Measurements from ENCODE around the gene VWA8. TPM values are rescaled to one million over a fixed set of nuclear protein-coding genes. Genes with fewer than 3 reads are reported as not detected.

VWA8 gene
- total RNA-seq, 1 donor, result 33.2 TPM

GRCh38 chr13:41666644-41667043 lies 294.3 kb downstream of the VWA8 start:
- DNase-seq (ENCODE audit: low read depth), result no peak
- no peak for TF ChIP-seq CTCF (IDR thresholded peaks at IDR 0.05; ENCODE audit: insufficient read depth, low read depth, low read length)
- no peak overlapping the region for H3K4me3 ChIP-seq (ENCODE audit: low read depth, low read length)

GRCh38 chr13:41660411-41660810 lies 300.5 kb downstream of the VWA8 start:
- no peak for TF ChIP-seq CTCF (IDR thresholded peaks at IDR 0.05; ENCODE audit: insufficient read depth, low read depth, low read length)
- DNase-seq (ENCODE audit: low read depth), result no peak

GRCh38 chr13:41658057-41658661 lies 302.8 kb downstream of the VWA8 start:
- TF ChIP-seq CTCF (IDR thresholded peaks at IDR 0.05; ENCODE audit: insufficient read depth, low read depth, low read length), result no peak
- peak; percentile 77 for DNase-seq (ENCODE audit: low read depth)
- no peak overlapping the region for H3K4me3 ChIP-seq (ENCODE audit: low read depth, low read length)

More at GRCh38 chr13:41660411-41660810, 300.5 kb downstream of the VWA8 start:
- no peak overlapping the region for H3K4me3 ChIP-seq (ENCODE audit: low read depth, low read length)

GRCh38 chr13:41655997-41656396 lies 304.9 kb downstream of the VWA8 start:
- no peak for DNase-seq (ENCODE audit: low read depth)
- no peak overlapping the region for H3K4me3 ChIP-seq (ENCODE audit: low read depth, low read length)
- TF ChIP-seq CTCF (IDR thresholded peaks at IDR 0.05; ENCODE audit: insufficient read depth, low read depth, low read length), result no peak

GRCh38 chr13:41654796-41655195 lies 306.1 kb downstream of the VWA8 start:
- no peak for TF ChIP-seq CTCF (IDR thresholded peaks at IDR 0.05; ENCODE audit: insufficient read depth, low read depth, low read length)
- DNase-seq (ENCODE audit: low read depth), result no peak

GRCh38 chr13:41652735-41653361 lies 308.1 kb downstream of the VWA8 start:
- H3K4me3 ChIP-seq (ENCODE audit: low read depth, low read length), result no peak overlapping the region
- peak; percentile 64 for TF ChIP-seq CTCF (IDR thresholded peaks at IDR 0.05; ENCODE audit: insufficient read depth, low read depth, low read length)
- DNase-seq (ENCODE audit: low read depth), result peak; percentile 79

More at GRCh38 chr13:41654796-41655195, 306.1 kb downstream of the VWA8 start:
- no peak overlapping the region for H3K4me3 ChIP-seq (ENCODE audit: low read depth, low read length)
